Naive B cell (primary cell): ENCODE measurements around the gene MGLL. TPM values are rescaled to one million over a fixed set of nuclear protein-coding genes. Genes with fewer than 3 reads are reported as not detected.

Source experiments
- ATAC-seq, 2 donors: fragments of 150-1000 bp; cut with Tn5 transposase; 2 replicates each; pipeline ENCODE4 v1.10.0; 2021; ENCODE audit warnings: low read depth in 2 of 2, mild to moderate bottlenecking in 2 of 2, moderate library complexity in 2 of 2
- DNase-seq: peaks from one replicate; pipeline ENCODE4 v3.0.0; 2022
- H3K27ac Mint-ChIP-seq, 6 donors: one replicate each; pipeline ENCODE4 v1.8.0; 2020 to 2022; ENCODE audit warnings: mild to moderate bottlenecking in 6 of 6, mixed read lengths in 6 of 6, moderate library complexity in 5 of 6, inconsistent platforms in 2 of 6
- H3K27me3 Mint-ChIP-seq, 3 donors: one replicate each; pipeline ENCODE4 v1.8.0; 2021 to 2022; ENCODE audit warnings: mixed read lengths in 3 of 3, mild to moderate bottlenecking in 1 of 3
- H3K36me3 Mint-ChIP-seq, 2 donors: one replicate each; pipeline ENCODE4 v1.8.0; 2020 to 2022; ENCODE audit warnings: mixed read lengths in 2 of 2, inconsistent platforms in 1 of 2, mild to moderate bottlenecking in 1 of 2
- H3K4me1 Mint-ChIP-seq, 3 donors: one replicate each; pipeline ENCODE4 v1.8.0; 2020 to 2022; ENCODE audit warnings: mixed read lengths in 3 of 3, inconsistent platforms in 1 of 3, mild to moderate bottlenecking in 1 of 3, moderate library complexity in 1 of 3
- H3K4me3 Mint-ChIP-seq, 8 donors: one replicate each; pipeline ENCODE4 v1.8.0; 2020 to 2022; ENCODE audit warnings: mild to moderate bottlenecking in 8 of 8, mixed read lengths in 8 of 8, moderate library complexity in 8 of 8, inconsistent platforms in 2 of 8
- H3K9me3 Mint-ChIP-seq, 7 donors: one replicate each; pipeline ENCODE4 v1.8.0; 2020 to 2022; ENCODE audit warnings: mixed read lengths in 7 of 7, mild to moderate bottlenecking in 5 of 7, inconsistent platforms in 2 of 7, moderate library complexity in 1 of 7
- polyA plus RNA-seq, 6 donors: library from polyadenylated mRNA; unstranded; fragments of 300-500 nt; fragmentation: Illumina TruSeq; gene quantifications; one replicate each; pipeline ENCODE4 v1.2.3, GENCODE V29; 2021; ENCODE audit warnings: low read depth in 6 of 6

MGLL gene
- polyA plus RNA-seq, 6 donors from 2014 or later = 0.40 to 3.6 (median 1.3) TPM; not detected in 1

GRCh38 chr3:127677541-127678314, 144.6 kb downstream of the MGLL start:
- Mint-ChIP-seq H3K4me1 (peaks cover 31 to 46% (median 38%) of the 10 kb centered on the region in 3 donors), H3K9me3 (peaks cover 0 to 2% (median 0%) of the 10 kb centered on the region in 7 donors), H3K27ac (peak overlapping the region in 2 of 6 donors; percentile 69 to 76), H3K27me3 (no peaks in the 10 kb centered on the region), H3K4me3 (peak overlapping the region in 1 of 8 donors; percentile 63), H3K36me3 (peaks cover 0 to 15% of the 10 kb centered on the region in 2 donors)
- ATAC-seq (no peak), DNase-seq (no peak)

DNA sequence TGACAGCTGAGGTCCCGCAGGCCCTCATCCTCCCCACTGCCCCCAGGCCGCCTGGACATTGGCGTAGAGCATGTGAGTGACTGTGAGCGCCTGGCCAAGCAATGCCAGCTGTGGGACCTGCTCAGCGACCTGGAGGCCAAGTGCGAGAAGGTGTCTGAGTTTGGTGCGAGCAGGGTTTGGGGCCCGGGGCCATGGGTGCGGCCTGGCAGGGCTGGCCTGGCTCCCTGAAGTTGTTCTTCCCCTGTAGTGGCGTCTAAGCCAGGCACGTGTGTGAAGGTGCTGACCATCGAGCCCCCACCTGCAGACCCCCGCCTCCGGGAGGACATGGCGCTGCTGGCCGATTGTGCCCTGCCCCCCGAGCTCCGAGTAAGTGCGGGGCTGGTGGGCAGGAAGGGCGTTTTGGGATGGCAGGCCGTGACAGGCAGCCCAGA, 145.4 kb downstream of the MGLL start:
- peaks cover 0 to 15% of the 10 kb centered on the region in 2 donors for H3K36me3 Mint-ChIP-seq
- H3K4me1 Mint-ChIP-seq = peaks cover 25 to 42% (median 36%) of the 10 kb centered on the region in 3 donors
- no peaks in the 10 kb centered on the region for H3K27me3 Mint-ChIP-seq
- no peak for DNase-seq
- ATAC-seq = no peak
- peak overlapping the region in 1 of 8 donors; percentile 63 for H3K4me3 Mint-ChIP-seq
- peak overlapping the region in 1 of 6 donors; percentile 50 for H3K27ac Mint-ChIP-seq
- no peaks in the 10 kb centered on the region for H3K9me3 Mint-ChIP-seq

DNA sequence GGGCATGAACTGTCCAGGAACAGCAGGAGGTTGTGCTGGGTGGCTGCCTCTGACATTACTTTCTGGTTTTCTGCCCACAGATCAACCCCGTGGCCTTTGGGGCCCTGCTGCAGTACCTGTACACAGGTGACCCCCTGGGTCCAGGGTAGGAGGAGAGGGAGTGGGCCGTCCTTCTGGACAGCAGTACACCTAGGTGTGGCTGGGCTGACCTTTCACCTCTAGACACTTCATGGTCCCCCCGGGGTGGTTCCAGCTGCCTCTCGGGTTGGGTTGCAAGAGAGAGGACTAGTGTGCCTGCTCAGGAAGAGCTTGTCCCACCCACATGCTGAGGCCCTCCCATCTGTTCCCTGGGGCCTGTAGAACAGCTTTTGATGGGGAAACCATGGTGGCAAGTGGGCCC, 145.9 kb downstream of the MGLL start:
- H3K4me1 Mint-ChIP-seq = peaks cover 20 to 42% (median 36%) of the 10 kb centered on the region in 3 donors
- H3K36me3 Mint-ChIP-seq = peaks cover 0 to 15% of the 10 kb centered on the region in 2 donors
- H3K9me3 Mint-ChIP-seq = no peaks in the 10 kb centered on the region
- ATAC-seq (no peak), DNase-seq (no peak)
- no peak overlapping the region for H3K27ac Mint-ChIP-seq
- peak overlapping the region in 1 of 8 donors; percentile 38 for H3K4me3 Mint-ChIP-seq
- H3K27me3 Mint-ChIP-seq = no peaks in the 10 kb centered on the region

GRCh38 chr3:127675651-127676391, 146.5 kb downstream of the MGLL start:
- Mint-ChIP-seq H3K4me3 (peak overlapping the region in 3 of 8 donors; percentile 39 to 93 (median 90)), H3K27me3 (no peaks in the 10 kb centered on the region), H3K4me1 (peaks cover 15 to 45% (median 38%) of the 10 kb centered on the region in 3 donors), H3K36me3 (peaks cover 0 to 15% of the 10 kb centered on the region in 2 donors), H3K27ac (no peak overlapping the region), H3K9me3 (no peaks in the 10 kb centered on the region)
- DNase-seq (no peak), ATAC-seq (no peak)

GRCh38 chr3:127674790-127675189, 147.5 kb downstream of the MGLL start:
- peaks cover 15 to 46% (median 39%) of the 10 kb centered on the region in 3 donors for H3K4me1 Mint-ChIP-seq
- peak overlapping the region in 3 of 6 donors; percentile 85 to 96 (median 88) for H3K27ac Mint-ChIP-seq
- DNase-seq (no peak), ATAC-seq (no peak)
- no peaks in the 10 kb centered on the region for H3K27me3 Mint-ChIP-seq
- H3K9me3 Mint-ChIP-seq = no peaks in the 10 kb centered on the region
- peak overlapping the region; percentile 10 to 93 (median 69) for H3K4me3 Mint-ChIP-seq
- peaks cover 0 to 15% of the 10 kb centered on the region in 2 donors for H3K36me3 Mint-ChIP-seq

DNA sequence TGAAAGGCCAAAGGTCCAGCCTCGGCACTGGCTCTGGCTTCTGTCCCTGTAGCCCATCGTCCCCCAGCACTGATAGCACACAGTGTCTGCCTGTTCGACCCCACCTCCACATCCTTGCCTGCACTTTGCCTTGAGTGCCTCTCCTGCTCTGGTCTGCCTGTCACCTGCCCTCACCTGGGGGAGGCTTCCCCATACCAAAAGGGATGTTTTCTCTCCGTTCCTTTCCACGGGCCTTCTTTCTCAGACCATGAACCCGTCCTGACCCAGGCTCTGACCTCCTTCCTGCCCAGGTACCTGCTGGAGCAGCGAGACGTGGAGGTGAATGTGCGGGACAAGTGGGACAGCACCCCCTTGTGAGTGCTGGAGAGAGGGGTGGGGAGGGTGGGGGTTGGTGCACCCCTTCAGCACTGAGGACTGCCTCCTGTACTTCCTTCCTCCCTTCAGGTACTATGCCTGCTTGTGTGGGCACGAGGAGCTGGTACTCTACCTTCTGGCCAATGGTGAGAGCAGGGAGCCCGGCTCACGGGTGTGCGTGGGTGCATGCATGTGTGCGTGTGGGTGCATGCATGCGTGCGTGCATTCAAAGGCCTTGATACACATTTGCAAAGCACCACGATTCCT, 148.1 kb downstream of the MGLL start:
- Mint-ChIP-seq H3K27ac (peak overlapping the region in 5 of 6 donors; percentile 89 to 97 (median 94)), H3K36me3 (peaks cover 0 to 15% of the 10 kb centered on the region in 2 donors), H3K27me3 (peaks cover 0 to under 1% (median 0%) of the 10 kb centered on the region in 3 donors), H3K9me3 (no peaks in the 10 kb centered on the region), H3K4me1 (peaks cover 15 to 46% (median 39%) of the 10 kb centered on the region in 3 donors), H3K4me3 (peak overlapping the region; percentile 86 to 93 (median 90))
- no peak for DNase-seq
- no peak for ATAC-seq

DNA sequence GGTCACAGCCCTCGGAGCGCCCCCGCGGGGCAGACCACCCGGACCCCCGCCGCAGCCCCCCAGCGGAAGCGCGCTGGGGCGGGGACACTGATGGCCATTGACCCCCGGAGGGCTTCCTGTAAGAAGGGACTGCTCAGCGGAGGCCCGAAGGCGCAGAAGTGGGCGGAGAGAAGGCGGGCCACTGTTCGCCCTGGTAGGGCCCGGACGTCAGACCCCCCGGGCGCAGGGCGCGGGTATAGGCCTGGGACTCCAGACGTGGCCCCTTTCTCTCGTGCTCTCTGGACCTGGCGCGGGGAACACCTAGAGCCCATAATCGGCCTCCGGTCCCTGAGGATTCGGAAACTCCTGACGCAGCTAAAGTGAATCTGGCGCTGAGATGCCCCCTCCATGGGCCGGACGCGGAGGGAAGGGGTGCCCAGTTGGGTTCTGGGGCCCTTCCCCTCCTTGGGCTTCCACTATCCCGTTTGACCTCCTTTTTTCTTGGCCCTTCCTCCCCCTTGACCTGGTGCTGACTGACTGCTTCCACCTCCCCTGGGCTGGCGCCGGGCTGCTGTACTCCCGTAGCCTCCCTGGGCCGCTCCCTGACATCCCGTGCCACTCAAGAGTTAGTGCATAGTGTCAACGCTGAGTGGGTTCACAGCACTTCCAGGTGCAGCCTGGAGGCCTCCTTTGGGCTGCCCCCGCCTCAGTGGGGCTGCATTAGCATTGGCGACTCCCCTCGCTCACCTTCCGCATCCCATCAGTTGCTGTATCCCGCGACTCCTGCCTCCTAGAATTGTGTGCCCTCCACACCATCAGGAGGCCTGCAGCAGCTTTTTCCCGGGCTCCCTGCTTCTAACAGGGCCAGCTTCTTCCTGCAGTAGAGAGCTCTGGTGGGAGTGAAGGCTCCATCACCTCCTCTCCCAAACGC, 148.9 kb downstream of the MGLL start:
- Mint-ChIP-seq H3K4me3 (peak overlapping the region; percentile 86 to 93 (median 90)), H3K27ac (peak overlapping the region in 5 of 6 donors; percentile 86 to 96 (median 92)), H3K9me3 (no peaks in the 10 kb centered on the region), H3K27me3 (peaks cover 0 to 8% (median 0%) of the 10 kb centered on the region in 3 donors), H3K36me3 (peaks cover 0 to 15% of the 10 kb centered on the region in 2 donors), H3K4me1 (peaks cover 15 to 46% (median 42%) of the 10 kb centered on the region in 3 donors)
- ATAC-seq (peak; percentile 52 to 58), DNase-seq (no peak)

DNA sequence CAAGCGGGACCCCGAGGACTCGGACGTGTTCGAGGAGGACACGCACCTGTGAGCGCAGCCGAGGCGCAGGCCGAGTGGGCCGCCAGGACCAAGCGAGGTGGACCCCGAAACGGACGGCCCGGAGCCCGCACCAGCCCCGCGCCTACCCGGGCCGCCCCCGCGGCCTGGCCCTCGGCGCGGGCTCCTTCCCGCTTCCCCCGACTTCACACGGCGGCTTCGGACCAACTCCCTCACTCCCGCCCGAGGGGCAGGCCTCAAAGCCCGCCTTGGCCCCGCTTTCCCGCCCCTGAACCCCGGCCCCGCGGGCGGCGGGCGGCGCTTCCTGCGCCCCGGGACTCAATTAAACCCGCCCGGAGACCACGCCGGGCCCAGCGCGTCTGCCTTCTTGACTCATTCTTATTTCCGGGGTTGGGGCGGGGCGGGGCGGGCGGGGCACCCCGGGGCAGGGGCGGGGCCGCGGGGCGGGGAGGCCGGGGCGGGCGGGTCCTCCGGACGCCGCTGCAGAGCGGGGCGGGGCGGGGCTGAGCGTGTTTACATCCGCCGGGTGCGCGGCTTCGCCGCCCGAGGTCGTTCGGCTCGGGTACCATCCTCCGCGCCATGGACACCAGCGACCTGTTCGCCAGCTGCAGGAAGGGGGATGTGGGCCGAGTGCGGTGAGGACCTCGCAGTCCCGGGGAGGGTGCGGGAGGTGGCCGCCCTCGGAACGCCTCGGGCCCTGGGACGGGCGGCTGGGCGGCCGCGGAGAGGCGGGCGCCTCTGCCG, 149.7 kb downstream of the MGLL start, which contains the start of gene ABTB1:
Gene ABTB1 (plus strand): TSS at position 524 of the 762 bp plus-strand sequence. CDS start 74 bp downstream, at position 598.
- H3K36me3 Mint-ChIP-seq = peaks cover 0 to 11% of the 10 kb centered on the region in 2 donors
- H3K9me3 Mint-ChIP-seq = no peaks in the 10 kb centered on the region
- peak within 1 kb of the TSS; percentile 90 to 99 (median 96) for H3K27ac Mint-ChIP-seq
- peaks cover 0 to 8% (median 0%) of the 10 kb centered on the region in 3 donors for H3K27me3 Mint-ChIP-seq
- peak; percentile 81 to 84 for ATAC-seq
- H3K4me3 Mint-ChIP-seq = peak within 1 kb of the TSS; percentile 86 to 97 (median 92)
- peaks cover 15 to 46% (median 43%) of the 10 kb centered on the region in 3 donors for H3K4me1 Mint-ChIP-seq
- peak; percentile 79 for DNase-seq

- peak; percentile 46 for DNase-seq
- ATAC-seq = peak; percentile 15
- H3K27me3 Mint-ChIP-seq = peaks cover 0 to 8% (median 0%) of the 10 kb centered on the region in 3 donors
- peak overlapping the region; percentile 86 to 97 (median 92) for H3K4me3 Mint-ChIP-seq
- no peaks in the 10 kb centered on the region for H3K9me3 Mint-ChIP-seq
- peaks cover 0 to 7% of the 10 kb centered on the region in 2 donors for H3K36me3 Mint-ChIP-seq
- peaks cover 15 to 46% (median 43%) of the 10 kb centered on the region in 3 donors for H3K4me1 Mint-ChIP-seq
- H3K27ac Mint-ChIP-seq = peak overlapping the region; percentile 90 to 99 (median 96)
Measured at GRCh38 chr3:127671523-127672428, 150.5 kb downstream of the MGLL start.

DNA sequence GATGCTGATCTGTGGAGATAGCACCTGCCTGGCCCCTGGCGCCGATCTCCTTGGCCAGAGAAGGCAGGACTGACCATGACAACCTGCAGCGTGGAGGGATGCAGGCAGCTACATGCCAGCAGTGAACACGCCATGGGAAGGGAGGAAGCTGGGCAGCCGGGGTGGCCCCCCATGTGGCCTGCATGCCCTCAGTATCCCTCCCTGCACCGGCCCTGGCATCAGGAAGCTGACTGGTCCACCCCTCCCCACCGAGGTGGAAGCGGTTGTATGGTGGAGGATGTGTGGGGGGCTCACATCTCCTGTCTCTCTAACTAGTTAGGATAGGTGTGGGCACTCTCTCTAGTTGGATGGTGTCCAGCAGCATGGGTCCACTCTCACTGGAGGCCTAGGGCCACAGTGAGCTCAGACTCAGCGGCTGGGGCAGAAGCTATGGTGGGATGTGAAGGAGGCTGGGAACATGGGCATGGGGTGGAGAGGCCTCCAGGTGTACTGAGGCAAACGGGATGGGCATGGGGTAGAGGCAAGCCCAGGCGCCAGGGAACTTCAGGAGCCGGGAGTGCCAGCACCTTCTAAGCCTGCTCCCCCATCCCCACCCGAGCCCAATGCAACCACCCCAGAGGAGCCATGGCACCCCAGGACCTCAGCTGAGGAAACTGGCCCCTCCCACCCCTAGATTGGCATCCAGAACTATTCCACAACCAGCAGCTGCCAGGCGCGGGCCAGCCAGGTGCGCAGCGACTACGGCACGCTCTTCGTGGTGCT, 151.4 kb downstream of the MGLL start:
- Mint-ChIP-seq H3K27ac (peak overlapping the region; percentile 24 to 96 (median 64)), H3K4me1 (peaks cover 15 to 42% (median 39%) of the 10 kb centered on the region in 3 donors), H3K9me3 (no peaks in the 10 kb centered on the region), H3K4me3 (peak overlapping the region; percentile 69 to 93 (median 86)), H3K36me3 (peaks cover 0 to 2% of the 10 kb centered on the region in 2 donors), H3K27me3 (peaks cover 0 to 8% (median 0%) of the 10 kb centered on the region in 3 donors)
- ATAC-seq = no peak
- no peak for DNase-seq
